ENCODE results near the gene PCSK6. TPM values are rescaled to one million over a fixed set of nuclear protein-coding genes. Genes with fewer than 3 reads are reported as not detected.

PCSK6 gene
- total and polyA plus RNA-seq, 7 donors, result 8.3 to 32.7 (median 13.3) TPM

GRCh38 chr15:101431301-101431700 is 58.2 kb downstream of the PCSK6 start:
- no peak for ATAC-seq
- Histone ChIP-seq H3K27me3 (ENCODE audit: insufficient read depth in 3 of 3, low read length in 2 of 3) (no peaks in the 10 kb centered on the region), H3K9me3 (no peaks in the 10 kb centered on the region), H3K36me3 (ENCODE audit: insufficient read depth in 1 of 2, low read depth in 1 of 2) (peaks cover 0 to 66% of the 10 kb centered on the region in 2 donors), H3K4me1 (no peaks in the 10 kb centered on the region), H3K27ac (no peak overlapping the region), H3K4me3 (no peak overlapping the region)
- WGBS, 3 donors, result 73 to 76% (median 76%) methylated on average over 15 of the region's 15 CpGs
- TF ChIP-seq, protein P1, sequence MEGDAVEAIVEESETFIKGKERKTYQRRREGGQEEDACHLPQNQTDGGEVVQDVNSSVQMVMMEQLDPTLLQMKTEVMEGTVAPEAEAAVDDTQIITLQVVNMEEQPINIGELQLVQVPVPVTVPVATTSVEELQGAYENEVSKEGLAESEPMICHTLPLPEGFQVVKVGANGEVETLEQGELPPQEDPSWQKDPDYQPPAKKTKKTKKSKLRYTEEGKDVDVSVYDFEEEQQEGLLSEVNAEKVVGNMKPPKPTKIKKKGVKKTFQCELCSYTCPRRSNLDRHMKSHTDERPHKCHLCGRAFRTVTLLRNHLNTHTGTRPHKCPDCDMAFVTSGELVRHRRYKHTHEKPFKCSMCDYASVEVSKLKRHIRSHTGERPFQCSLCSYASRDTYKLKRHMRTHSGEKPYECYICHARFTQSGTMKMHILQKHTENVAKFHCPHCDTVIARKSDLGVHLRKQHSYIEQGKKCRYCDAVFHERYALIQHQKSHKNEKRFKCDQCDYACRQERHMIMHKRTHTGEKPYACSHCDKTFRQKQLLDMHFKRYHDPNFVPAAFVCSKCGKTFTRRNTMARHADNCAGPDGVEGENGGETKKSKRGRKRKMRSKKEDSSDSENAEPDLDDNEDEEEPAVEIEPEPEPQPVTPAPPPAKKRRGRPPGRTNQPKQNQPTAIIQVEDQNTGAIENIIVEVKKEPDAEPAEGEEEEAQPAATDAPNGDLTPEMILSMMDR (IDR thresholded peaks at IDR 0.05), result no peak
- intact Hi-C loops (cut with DNase I), result loop anchor here in 1 of 2 donors (5.0 kb wide), 1 partner anchor 44 kb away; no protein-coding TSS in a partner anchor
- DNase-seq, result no peak

- TF ChIP-seq, protein P1 (IDR thresholded peaks at IDR 0.05), result no peak
- Histone ChIP-seq H3K27ac (no peak overlapping the region), H3K36me3 (ENCODE audit: insufficient read depth in 1 of 2, low read depth in 1 of 2) (peaks cover 0 to 73% of the 10 kb centered on the region in 2 donors)
Observed at GRCh38 chr15:101429646-101430045, 59.9 kb downstream of the PCSK6 start.

GRCh38 chr15:101429191-101429590 is 60.3 kb downstream of the PCSK6 start:
- 81 to 91% (median 85%) methylated on average over 8 of the region's 8 CpGs for WGBS, 3 donors
- H3K9me3 ChIP-seq, result no peaks in the 10 kb centered on the region
- H3K4me1 ChIP-seq, result no peaks in the 10 kb centered on the region
- no peak overlapping the region for H3K4me3 ChIP-seq
- DNase-seq (no peak), ATAC-seq (no peak)
- peaks cover 0 to 73% of the 10 kb centered on the region in 2 donors for H3K36me3 ChIP-seq (ENCODE audit: insufficient read depth in 1 of 2, low read depth in 1 of 2)
- TF ChIP-seq, protein P1 (IDR thresholded peaks at IDR 0.05), result no peak
- no peak overlapping the region for H3K27ac ChIP-seq
- no peaks in the 10 kb centered on the region for H3K27me3 ChIP-seq (ENCODE audit: insufficient read depth in 3 of 3, low read length in 2 of 3)
- intact Hi-C loops (cut with DNase I), result loop anchor here in 1 of 2 donors (5.0 to 10.0 kb wide), 2 partner anchors 62 to 124 kb away; no protein-coding TSS in a partner anchor

More at GRCh38 chr15:101429646-101430045, 59.9 kb downstream of the PCSK6 start:
- no peaks in the 10 kb centered on the region for H3K4me1 ChIP-seq
- no peaks in the 10 kb centered on the region for H3K9me3 ChIP-seq
- H3K27me3 ChIP-seq (ENCODE audit: insufficient read depth in 3 of 3, low read length in 2 of 3), result no peaks in the 10 kb centered on the region
- no peak for ATAC-seq
- DNase-seq, result no peak
- intact Hi-C loops (cut with DNase I), result loop anchor here in 1 of 2 donors (5.0 to 10.0 kb wide), 3 partner anchors 42 to 125 kb away; no protein-coding TSS in a partner anchor
- WGBS, 3 donors, result 84 to 93% (median 89%) methylated on average over 18 of the region's 18 CpGs
- no peak overlapping the region for H3K4me3 ChIP-seq

- Histone ChIP-seq H3K27ac (no peak overlapping the region), H3K9me3 (no peaks in the 10 kb centered on the region), H3K27me3 (ENCODE audit: insufficient read depth in 3 of 3, low read length in 2 of 3) (no peaks in the 10 kb centered on the region), H3K4me3 (no peak overlapping the region), H3K36me3 (ENCODE audit: insufficient read depth in 1 of 2, low read depth in 1 of 2) (peaks cover 0 to 74% of the 10 kb centered on the region in 2 donors), H3K4me1 (no peaks in the 10 kb centered on the region)
- TF ChIP-seq, protein P1 (IDR thresholded peaks at IDR 0.05), result no peak
- DNase-seq, result no peak
- WGBS, 3 donors, result 79 to 88% (median 83%) methylated on average over 12 of the region's 12 CpGs
- ATAC-seq, result no peak
- intact Hi-C loops (cut with DNase I), result loop anchor here in 1 of 2 donors (5.0 to 10.0 kb wide), 2 partner anchors 61 to 124 kb away; no protein-coding TSS in a partner anchor
Observed at GRCh38 chr15:101428758-101429157, 60.7 kb downstream of the PCSK6 start.
